ENCODE data around the gene STRN3. TPM values are rescaled to one million over a fixed set of nuclear protein-coding genes. Genes with fewer than 3 reads are reported as not detected.

STRN3 gene
- total RNA-seq, 1 donor from 2014 or later, result 48.9 TPM

DNA sequence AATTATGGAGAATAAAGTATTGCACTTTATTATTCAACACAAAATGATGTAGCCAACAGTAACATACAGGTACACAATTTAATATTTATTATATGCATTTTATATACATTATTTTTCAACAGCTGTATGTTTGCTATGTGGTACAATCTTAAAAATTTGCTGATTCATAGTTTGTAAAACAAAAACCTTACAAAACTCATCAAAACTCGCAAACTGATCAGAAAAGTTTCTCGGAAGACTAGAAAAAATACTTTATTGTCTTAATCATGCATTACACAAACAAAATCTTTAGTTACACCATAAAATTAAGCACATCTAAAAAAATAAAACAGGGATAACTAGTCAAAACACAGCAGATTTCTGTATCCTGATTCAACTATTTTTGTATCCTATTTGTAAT is 132.4 kb downstream of the STRN3 start:
- peaks cover 0 to 4% of the 10 kb centered on the region in 2 donors for H3K36me3 ChIP-seq
- no peak for DNase-seq (ENCODE audit: extremely low spot score in 2 of 2)
- no peaks in the 10 kb centered on the region for H3K27me3 ChIP-seq
- intact Hi-C loops (cut with DNase I), result no loop called here
- H3K4me1 ChIP-seq, result peaks cover 13% of the 10 kb centered on the region
- H3K27ac ChIP-seq, result no peak overlapping the region
- no peak overlapping the region for H3K4me3 ChIP-seq
- no peaks in the 10 kb centered on the region for H3K9me3 ChIP-seq
- TF ChIP-seq POLR2A (IDR thresholded peaks at IDR 0.05), result no peak
- no peak for TF ChIP-seq POLR2AphosphoS5 (IDR thresholded peaks at IDR 0.05; ENCODE audit: insufficient read depth in 1 of 2, low read depth in 1 of 2)
- TF ChIP-seq, protein P1, sequence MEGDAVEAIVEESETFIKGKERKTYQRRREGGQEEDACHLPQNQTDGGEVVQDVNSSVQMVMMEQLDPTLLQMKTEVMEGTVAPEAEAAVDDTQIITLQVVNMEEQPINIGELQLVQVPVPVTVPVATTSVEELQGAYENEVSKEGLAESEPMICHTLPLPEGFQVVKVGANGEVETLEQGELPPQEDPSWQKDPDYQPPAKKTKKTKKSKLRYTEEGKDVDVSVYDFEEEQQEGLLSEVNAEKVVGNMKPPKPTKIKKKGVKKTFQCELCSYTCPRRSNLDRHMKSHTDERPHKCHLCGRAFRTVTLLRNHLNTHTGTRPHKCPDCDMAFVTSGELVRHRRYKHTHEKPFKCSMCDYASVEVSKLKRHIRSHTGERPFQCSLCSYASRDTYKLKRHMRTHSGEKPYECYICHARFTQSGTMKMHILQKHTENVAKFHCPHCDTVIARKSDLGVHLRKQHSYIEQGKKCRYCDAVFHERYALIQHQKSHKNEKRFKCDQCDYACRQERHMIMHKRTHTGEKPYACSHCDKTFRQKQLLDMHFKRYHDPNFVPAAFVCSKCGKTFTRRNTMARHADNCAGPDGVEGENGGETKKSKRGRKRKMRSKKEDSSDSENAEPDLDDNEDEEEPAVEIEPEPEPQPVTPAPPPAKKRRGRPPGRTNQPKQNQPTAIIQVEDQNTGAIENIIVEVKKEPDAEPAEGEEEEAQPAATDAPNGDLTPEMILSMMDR (IDR thresholded peaks at IDR 0.05), result no peak

DNA sequence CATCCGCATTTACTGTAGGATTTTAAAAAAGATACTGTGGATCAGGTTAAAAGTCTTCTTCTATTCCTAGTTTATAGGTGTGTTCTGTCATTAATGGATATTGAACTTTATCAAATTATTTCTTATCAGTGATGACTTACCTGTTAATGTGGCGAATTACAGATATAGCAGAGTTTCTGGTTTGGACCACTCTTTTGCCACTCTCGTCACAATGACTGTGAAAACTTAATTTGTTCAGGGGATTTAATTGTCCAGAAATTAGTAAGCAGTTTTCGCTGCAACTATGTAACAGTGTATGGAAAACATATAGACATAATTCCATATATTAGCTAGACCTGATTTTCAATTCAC is 137.0 kb downstream of the STRN3 start:
- H3K36me3 ChIP-seq, result no peaks in the 10 kb centered on the region
- intact Hi-C loops (cut with DNase I), result no loop called here
- TF ChIP-seq, protein P1 (IDR thresholded peaks at IDR 0.05), result no peak
- TF ChIP-seq POLR2AphosphoS5 (IDR thresholded peaks at IDR 0.05; ENCODE audit: insufficient read depth in 1 of 2, low read depth in 1 of 2), result no peak
- TF ChIP-seq POLR2A (IDR thresholded peaks at IDR 0.05), result no peak
- no peak overlapping the region for H3K4me3 ChIP-seq
- no peaks in the 10 kb centered on the region for H3K9me3 ChIP-seq
- no peaks in the 10 kb centered on the region for H3K4me1 ChIP-seq
- H3K27ac ChIP-seq, result no peak overlapping the region
- H3K27me3 ChIP-seq, result no peaks in the 10 kb centered on the region
- no peak for DNase-seq (ENCODE audit: extremely low spot score in 2 of 2)

DNA sequence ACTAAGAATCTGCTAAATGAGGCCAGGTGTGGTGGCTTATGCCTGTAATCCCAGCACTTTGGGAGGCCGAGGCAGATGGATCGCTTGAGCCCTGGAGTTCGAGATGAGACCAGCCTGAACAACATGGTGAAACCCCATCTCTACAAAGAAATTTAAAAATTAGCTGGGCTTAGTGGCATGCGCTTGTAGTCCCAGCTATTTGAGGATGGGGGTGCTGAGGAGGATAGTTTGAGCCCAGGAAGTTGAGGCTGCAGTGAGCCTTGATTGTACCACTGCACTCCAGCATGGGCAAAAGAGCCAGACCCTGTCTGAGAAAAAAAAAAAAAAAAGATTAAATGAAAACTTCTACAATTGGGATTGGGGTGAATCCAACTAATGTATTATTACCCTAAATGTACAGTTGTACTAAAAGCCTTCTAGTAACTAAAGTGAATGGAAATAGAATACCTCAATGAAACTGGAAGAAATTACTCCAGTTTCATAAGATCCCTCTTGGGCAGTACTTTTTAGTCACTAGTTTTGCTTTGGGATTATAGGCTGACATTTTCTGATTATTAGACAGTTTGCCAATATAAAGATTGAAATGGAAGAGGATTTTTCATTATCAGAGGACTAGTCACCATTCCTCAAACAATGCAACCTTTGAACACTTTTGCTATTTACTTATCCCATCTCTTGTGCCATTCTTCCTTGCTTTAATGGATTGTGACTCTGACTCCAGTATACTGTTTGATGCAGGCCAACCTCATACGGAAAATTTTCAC is 137.5 kb downstream of the STRN3 start:
- TF ChIP-seq, protein P1 (IDR thresholded peaks at IDR 0.05), result no peak
- TF ChIP-seq POLR2AphosphoS5 (IDR thresholded peaks at IDR 0.05; ENCODE audit: insufficient read depth in 1 of 2, low read depth in 1 of 2), result no peak
- TF ChIP-seq POLR2A (IDR thresholded peaks at IDR 0.05), result no peak
- DNase-seq (ENCODE audit: extremely low spot score in 2 of 2), result no peak
- Histone ChIP-seq H3K27me3 (no peaks in the 10 kb centered on the region), H3K27ac (no peak overlapping the region), H3K36me3 (no peaks in the 10 kb centered on the region), H3K4me3 (no peak overlapping the region), H3K9me3 (no peaks in the 10 kb centered on the region), H3K4me1 (no peaks in the 10 kb centered on the region)
- intact Hi-C loops (cut with DNase I), result no loop called here

DNA sequence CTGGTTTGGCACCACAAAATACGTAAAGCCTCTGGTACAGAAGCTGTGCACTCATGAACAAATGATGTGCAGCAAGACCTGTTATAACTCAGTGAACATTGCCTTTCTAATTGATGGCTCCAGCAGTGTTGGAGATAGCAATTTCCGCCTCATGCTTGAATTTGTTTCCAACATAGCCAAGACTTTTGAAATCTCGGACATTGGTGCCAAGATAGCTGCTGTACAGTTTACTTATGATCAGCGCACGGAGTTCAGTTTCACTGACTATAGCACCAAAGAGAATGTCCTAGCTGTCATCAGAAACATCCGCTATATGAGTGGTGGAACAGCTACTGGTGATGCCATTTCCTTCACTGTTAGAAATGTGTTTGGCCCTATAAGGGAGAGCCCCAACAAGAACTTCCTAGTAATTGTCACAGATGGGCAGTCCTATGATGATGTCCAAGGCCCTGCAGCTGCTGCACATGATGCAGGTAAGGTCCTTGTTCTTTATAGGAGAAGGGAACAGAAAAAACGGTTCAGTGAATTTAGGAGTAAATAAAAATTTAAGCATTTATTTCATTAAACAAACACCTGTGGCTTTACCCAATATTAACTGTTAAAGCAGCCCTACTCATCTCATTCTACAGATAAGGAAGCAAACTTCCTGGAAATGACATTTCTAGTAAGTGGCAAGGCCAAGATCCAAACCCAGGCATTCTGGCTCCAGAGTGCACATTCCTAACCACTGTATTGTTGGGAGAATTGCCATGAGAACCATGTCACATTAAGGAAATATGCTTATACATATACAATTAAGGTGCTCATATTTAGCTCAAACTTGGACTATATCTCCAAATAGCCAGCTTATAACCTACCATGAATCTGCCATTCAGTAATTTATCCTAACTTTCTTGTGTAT is 140.1 kb downstream of the STRN3 start:
- TF ChIP-seq POLR2AphosphoS5 (IDR thresholded peaks at IDR 0.05; ENCODE audit: insufficient read depth in 1 of 2, low read depth in 1 of 2) (no peak), POLR2A (IDR thresholded peaks at IDR 0.05) (no peak)
- TF ChIP-seq, protein P1 (IDR thresholded peaks at IDR 0.05), result no peak
- Histone ChIP-seq H3K4me1 (no peaks in the 10 kb centered on the region), H3K9me3 (no peaks in the 10 kb centered on the region), H3K36me3 (no peaks in the 10 kb centered on the region), H3K4me3 (no peak overlapping the region), H3K27me3 (no peaks in the 10 kb centered on the region), H3K27ac (no peak overlapping the region)
- intact Hi-C loops (cut with DNase I), result no loop called here
- no peak for DNase-seq (ENCODE audit: extremely low spot score in 2 of 2)

All from vagina (tissue), 2 donors.